ENCODE measurements around the gene DHODH.

Gene DHODH

DNA sequence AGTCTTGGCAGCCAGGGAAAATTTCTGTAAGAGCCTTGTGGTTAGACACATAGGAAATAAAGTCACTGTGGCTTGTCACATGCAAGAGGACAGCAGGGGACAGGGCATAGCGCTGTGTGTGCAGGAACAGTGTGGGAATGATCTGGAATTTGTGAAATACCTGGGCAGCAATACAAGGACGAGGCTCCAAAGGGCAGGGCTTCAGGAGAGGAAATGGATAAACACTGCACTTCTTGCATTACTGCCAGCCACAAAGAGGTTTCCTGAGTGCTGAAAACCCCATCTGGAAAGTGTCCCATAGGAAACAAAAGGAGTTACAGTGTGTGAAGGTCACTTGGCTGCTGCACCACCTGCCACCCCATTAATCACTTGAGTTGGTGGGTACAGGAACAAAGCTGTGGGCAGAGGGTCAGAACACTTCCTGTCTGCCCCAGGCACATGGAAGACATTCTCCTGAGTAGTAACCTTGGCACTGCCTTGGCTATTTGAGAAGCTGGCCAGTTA, 33.7 kb downstream of the DHODH start:
- Histone ChIP-seq H3K4me3 (replicated peaks; ENCODE audit: low read depth, low read length) (no peak overlapping the region), H3K27me3 (replicated peaks; ENCODE audit: control insufficient read depth, insufficient read depth, low read length) (no peaks in the 10 kb centered on the region), H3K36me3 (ENCODE audit: control insufficient read depth, insufficient read depth, low read length) (no peaks in the 10 kb centered on the region)
- no peak for DNase-seq (ENCODE audit: extremely low read depth, insufficient read length)
- TF ChIP-seq, protein P1, sequence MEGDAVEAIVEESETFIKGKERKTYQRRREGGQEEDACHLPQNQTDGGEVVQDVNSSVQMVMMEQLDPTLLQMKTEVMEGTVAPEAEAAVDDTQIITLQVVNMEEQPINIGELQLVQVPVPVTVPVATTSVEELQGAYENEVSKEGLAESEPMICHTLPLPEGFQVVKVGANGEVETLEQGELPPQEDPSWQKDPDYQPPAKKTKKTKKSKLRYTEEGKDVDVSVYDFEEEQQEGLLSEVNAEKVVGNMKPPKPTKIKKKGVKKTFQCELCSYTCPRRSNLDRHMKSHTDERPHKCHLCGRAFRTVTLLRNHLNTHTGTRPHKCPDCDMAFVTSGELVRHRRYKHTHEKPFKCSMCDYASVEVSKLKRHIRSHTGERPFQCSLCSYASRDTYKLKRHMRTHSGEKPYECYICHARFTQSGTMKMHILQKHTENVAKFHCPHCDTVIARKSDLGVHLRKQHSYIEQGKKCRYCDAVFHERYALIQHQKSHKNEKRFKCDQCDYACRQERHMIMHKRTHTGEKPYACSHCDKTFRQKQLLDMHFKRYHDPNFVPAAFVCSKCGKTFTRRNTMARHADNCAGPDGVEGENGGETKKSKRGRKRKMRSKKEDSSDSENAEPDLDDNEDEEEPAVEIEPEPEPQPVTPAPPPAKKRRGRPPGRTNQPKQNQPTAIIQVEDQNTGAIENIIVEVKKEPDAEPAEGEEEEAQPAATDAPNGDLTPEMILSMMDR (IDR thresholded peaks at IDR 0.05; ENCODE audit: insufficient read depth, low read length, poor library complexity, severe bottlenecking) = no peak

DNA sequence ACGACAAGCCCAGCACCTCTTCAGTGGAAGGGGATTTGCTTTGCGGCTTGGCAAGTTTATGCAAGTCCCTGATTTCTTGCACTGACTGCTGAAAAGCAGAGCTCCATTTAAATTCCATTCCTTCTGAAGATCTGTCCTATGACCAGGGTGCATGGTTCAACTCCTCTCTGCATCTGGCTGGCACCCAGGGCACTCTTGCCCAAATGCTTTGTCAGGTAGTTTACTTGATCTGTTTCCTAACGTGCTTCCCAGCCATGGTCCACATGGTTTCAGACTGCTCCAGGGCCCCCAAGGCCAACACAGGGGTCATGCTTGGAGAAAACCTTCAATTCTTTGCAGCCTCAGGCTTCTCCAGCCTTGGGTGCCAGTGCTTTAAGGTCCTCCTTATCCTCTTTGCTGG, 34.5 kb downstream of the DHODH start:
- Histone ChIP-seq H3K27me3 (replicated peaks; ENCODE audit: control insufficient read depth, insufficient read depth, low read length) (no peaks in the 10 kb centered on the region), H3K4me3 (replicated peaks; ENCODE audit: low read depth, low read length) (no peak overlapping the region), H3K36me3 (ENCODE audit: control insufficient read depth, insufficient read depth, low read length) (no peaks in the 10 kb centered on the region)
- TF ChIP-seq, protein P1 (IDR thresholded peaks at IDR 0.05; ENCODE audit: insufficient read depth, low read length, poor library complexity, severe bottlenecking) = no peak
- DNase-seq (ENCODE audit: extremely low read depth, insufficient read length) = no peak

DNA sequence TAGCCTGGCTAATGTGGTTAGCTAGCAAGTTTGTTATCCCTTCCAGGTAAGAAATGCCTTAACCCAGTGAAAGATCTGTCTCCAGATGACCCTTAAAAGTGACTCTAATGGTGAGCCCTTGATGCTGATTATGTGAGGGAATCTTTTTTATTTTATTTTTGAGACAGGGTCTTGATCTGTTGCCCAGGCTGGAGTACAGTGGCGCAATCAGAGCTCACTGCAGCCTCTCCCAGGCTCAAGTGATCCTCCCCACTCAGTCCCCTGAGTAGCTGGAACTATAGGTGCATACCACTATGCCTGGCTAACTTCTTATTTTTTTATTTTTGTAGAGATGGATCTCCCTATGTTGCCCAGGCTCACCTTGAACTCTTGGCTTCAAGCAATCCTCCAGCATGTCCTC, 35.0 kb downstream of the DHODH start:
- TF ChIP-seq, protein P1 (IDR thresholded peaks at IDR 0.05; ENCODE audit: insufficient read depth, low read length, poor library complexity, severe bottlenecking) = no peak
- no peak overlapping the region for H3K4me3 ChIP-seq (replicated peaks; ENCODE audit: low read depth, low read length)
- no peak for DNase-seq (ENCODE audit: extremely low read depth, insufficient read length)
- H3K36me3 ChIP-seq (ENCODE audit: control insufficient read depth, insufficient read depth, low read length) = no peaks in the 10 kb centered on the region
- no peaks in the 10 kb centered on the region for H3K27me3 ChIP-seq (replicated peaks; ENCODE audit: control insufficient read depth, insufficient read depth, low read length)

DNA sequence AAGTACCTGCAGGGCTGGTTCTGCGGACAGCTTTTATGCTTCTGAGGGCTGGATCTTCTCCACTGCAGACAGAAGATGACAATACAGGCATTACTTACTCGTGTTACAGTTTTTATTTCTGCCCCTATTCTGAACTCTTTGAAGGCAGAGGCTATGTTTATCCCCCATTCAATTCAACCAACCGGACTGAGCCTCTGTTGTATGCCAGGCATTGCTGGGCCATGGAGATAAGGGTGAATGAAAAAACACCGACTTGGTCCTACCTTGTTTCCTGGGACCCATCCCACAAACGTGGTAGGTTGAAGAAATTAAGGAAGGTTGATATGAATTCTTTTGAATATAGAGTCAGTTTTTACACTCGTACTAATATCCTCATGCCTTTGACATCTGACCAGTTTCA, 35.8 kb downstream of the DHODH start:
- H3K36me3 ChIP-seq (ENCODE audit: control insufficient read depth, insufficient read depth, low read length) = no peaks in the 10 kb centered on the region
- no peak overlapping the region for H3K4me3 ChIP-seq (replicated peaks; ENCODE audit: low read depth, low read length)
- TF ChIP-seq, protein P1 (IDR thresholded peaks at IDR 0.05; ENCODE audit: insufficient read depth, low read length, poor library complexity, severe bottlenecking) = no peak
- no peak for DNase-seq (ENCODE audit: extremely low read depth, insufficient read length)
- H3K27me3 ChIP-seq (replicated peaks; ENCODE audit: control insufficient read depth, insufficient read depth, low read length) = no peaks in the 10 kb centered on the region

DNA sequence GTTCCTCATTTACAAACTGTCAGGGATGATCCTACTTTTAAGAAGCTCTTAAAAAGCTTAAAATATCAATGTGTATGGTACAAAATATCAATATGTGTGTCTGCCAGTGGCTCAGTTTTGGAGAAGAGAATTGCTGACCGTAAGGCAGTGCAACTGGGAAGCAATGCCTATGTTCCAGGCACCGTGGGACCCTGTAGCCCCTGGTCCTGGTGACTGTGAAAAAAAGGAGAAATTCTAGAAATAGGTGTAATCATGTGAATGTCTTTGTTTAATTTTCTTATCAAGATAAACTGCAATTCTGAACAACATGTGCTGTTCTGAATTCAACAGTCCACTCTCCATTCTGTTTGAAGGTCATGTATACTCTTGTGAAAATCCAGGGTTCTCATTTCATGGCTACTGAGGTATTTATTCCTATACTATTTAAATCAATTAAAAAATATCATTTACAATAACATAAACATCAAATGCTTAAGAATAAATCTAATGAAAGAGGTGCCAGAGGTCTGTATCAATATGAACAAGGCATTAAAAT, 36.3 kb downstream of the DHODH start:
- no peak for DNase-seq (ENCODE audit: extremely low read depth, insufficient read length)
- Histone ChIP-seq H3K27me3 (replicated peaks; ENCODE audit: control insufficient read depth, insufficient read depth, low read length) (no peaks in the 10 kb centered on the region), H3K36me3 (ENCODE audit: control insufficient read depth, insufficient read depth, low read length) (no peaks in the 10 kb centered on the region), H3K4me3 (replicated peaks; ENCODE audit: low read depth, low read length) (no peak overlapping the region)
- TF ChIP-seq, protein P1 (IDR thresholded peaks at IDR 0.05; ENCODE audit: insufficient read depth, low read length, poor library complexity, severe bottlenecking) = no peak

DNA sequence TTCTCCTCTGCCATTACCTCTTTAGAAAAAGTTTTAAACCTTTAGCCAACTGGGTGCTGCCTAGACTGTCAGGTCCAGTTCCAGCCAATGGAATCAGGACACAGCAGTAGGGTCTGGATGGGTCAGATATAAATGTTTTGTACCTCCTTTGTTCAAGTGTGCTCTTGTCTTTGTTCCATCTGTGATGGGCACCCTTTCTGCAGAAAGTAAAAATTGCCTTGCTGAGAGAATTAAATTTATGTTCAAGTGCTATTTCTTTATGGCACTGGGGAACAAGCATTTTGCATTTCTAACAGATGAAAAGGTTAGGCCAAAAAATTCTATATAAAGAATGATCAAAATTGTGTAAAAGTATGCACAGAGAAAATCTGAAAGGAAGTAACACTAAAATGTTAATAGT, 40.6 kb downstream of the DHODH start:
- H3K36me3 ChIP-seq (ENCODE audit: control insufficient read depth, insufficient read depth, low read length) = no peaks in the 10 kb centered on the region
- no peaks in the 10 kb centered on the region for H3K27me3 ChIP-seq (replicated peaks; ENCODE audit: control insufficient read depth, insufficient read depth, low read length)
- no peak overlapping the region for H3K4me3 ChIP-seq (replicated peaks; ENCODE audit: low read depth, low read length)
- TF ChIP-seq, protein P1 (IDR thresholded peaks at IDR 0.05; ENCODE audit: insufficient read depth, low read length, poor library complexity, severe bottlenecking) = no peak
- DNase-seq (ENCODE audit: extremely low read depth, insufficient read length) = no peak

All from GM06990 (cell line).